Breast epithelium (tissue), 3 donors: ENCODE results near the gene CYTH3.

ENCODE experiments used
- CTCF ChIP-seq, 3 donors: fragments of 450-650 bp; IDR thresholded peaks; one replicate each; pipeline ENCODE4 v1.5.1; 2016 to 2017; ENCODE audit warnings: antibody characterized with exemption in 3 of 3, mild to moderate bottlenecking in 3 of 3, moderate library complexity in 3 of 3
- POLR2A ChIP-seq: fragments of 450-650 bp; IDR thresholded peaks from one replicate; pipeline ENCODE4 v1.6.1; 2016; ENCODE audit warnings: antibody characterized with exemption, mild to moderate bottlenecking, moderate library complexity

GRCh38 chr7:6249043-6249442 lies 23.4 kb downstream of the CYTH3 start:
- TF ChIP-seq CTCF (IDR thresholded peaks at IDR 0.05): no peak
- TF ChIP-seq POLR2A: no peak
